HG03280 (cell line): ENCODE data around the gene MKLN1.
"Not testable (repeated sequence)": the region's sequence is repeated elsewhere in the genome, so short reads cannot be mapped to it uniquely, and the experiment has no call there.

Experiments
- ATAC-seq: cut with Tn5 transposase; IDR thresholded peaks from one replicate; pipeline ENCODE4 v1.9.1; 2021; ENCODE audit warnings: mild to moderate bottlenecking, moderate library complexity; ENCODE audit not compliant: unreplicated experiment

The MKLN1 gene

DNA sequence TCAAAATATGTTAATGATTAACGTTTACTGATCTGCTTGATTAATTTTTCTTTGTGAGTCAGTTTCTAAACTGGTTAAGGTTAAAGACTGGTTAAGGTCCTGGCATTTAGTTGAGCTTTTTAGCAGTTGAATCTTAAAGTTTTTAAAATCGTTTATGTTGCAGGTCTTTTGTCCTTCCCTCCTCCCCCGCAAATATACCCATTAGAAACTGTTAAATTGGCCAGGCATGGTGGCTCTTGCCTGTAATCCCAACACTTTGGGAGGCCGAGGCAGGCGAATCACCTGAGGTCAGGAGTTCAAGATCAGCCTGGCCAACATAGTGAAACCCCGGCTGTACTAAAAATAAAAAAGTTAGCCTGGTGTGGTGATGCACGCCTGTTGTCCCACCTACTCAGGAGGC, 127.9 kb downstream of the MKLN1 start:
- no peak for ATAC-seq

DNA sequence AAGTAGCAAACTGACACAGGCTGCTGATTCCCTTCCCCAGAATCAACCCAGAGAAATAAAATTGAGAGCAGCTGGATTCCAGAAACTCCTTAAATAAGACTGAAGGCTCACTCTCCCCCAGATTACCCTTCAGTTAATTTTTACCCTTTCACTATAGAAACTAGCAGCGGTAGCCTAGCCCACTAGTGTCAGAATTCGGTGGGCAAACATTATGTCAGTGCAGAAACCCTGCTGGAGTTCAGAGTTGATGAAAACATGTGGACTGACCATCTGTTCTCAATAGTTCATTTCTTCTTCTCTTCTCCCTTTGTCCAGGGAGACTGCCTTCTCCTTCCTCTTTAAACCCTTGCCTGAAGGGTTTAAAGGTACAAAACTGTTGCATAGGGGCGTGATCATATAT, 128.7 kb downstream of the MKLN1 start:
- no peak for ATAC-seq

DNA sequence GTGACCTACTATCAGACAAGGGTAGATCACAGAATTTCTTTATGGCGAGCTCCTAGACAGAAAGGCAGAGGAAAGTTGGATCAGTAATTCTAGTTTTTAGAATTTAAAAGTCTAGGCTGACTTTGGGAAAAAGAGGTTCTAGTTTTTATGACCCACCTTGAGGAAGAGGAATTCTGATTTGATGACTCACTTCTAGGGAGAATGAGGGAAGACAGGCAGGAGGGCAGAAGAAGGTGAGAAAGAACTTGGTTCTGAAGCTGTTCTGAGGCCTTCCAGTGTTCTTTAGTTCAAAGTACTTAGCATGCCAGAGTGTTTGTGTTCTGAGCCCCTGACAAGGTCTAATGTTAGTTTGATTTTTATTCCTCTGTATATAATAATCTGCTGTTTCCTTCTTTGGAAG, 131.6 kb downstream of the MKLN1 start:
- no peak for ATAC-seq

DNA sequence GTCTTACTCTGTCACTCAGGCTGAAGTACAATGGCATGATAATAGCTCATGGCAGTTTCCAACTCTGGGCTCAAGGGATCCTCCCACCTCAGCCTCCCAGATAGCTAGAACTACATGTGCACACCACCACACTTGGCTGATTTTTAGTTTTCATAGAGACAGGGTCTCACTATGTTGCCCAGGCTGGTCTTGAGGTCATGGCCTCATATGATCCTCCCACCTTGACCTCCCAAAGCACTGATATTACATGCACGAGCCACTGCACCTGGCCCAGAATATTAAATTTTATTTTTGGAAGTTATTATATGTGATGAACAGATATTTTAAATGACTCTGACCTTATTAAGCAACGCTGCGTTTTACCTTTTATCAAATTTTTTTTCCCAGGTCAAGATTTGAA, 134.4 kb downstream of the MKLN1 start:
- no peak for ATAC-seq

DNA sequence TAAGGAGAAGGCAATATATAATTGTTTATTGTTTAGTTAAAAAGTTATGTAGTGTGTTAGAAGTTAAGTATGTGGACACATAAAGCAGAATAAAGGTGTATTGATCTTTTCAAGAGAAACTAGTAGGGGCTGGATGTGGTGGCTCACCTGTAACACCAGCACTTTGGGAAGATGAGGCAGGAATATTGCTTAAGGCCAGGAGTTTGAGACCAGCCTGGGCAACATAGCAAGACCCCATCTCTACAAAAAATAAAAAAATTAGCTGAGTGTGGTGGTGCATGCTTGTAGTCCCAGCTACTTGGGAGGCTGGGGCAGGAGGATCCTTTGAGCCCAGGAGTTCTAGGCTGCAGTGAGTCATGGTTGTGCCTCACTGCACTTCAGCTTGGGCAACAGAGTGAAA, 135.0 kb downstream of the MKLN1 start:
- ATAC-seq = not testable (repeated sequence)

DNA sequence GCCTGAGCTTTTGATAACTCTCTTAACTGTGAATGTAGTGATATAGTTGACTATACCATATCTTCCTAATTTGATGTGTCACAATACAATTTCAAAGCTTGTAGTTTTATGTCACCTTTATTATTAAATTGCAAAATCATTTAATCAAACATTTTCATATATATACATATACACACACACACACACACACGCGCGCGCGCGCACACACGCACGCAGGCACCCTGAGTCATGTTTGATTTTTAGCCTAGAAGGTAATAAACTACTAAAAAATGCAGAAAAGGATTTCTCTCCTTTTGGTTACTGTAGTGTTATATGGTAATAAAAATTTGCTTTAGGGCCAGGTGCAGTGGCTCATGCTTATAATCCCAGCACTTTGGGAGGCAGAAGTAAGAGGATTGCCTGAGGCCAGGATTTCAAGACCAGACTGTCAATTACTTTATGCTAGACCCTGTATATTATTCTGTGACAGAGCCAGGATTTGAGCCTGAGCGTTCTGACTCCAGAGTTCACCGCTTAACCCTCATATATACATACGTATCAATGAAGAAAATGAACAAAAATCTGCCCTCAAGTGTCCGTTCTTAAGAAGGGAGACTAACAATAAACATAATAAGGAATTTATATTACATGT, 139.2 kb downstream of the MKLN1 start:
- ATAC-seq = no peak

DNA sequence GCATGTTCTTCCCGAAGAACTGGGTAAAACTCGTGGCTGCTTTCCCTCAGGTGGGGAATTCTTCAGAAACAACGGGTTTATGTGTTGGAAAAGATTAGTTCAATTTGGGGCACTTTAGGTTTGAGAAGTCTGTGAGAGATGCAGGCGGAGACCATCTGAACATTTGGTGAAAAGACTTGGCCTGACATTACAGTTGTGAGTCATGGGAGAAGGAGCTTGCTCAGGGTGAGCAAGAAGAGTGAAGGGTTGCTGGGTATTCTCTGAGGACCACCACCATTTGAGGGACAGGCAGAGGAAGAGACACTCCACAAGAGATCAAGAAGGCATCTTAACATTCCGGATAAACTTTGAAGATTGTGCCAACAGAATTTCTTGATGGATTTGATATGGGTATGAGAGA, 140.1 kb downstream of the MKLN1 start:
- ATAC-seq = no peak

DNA sequence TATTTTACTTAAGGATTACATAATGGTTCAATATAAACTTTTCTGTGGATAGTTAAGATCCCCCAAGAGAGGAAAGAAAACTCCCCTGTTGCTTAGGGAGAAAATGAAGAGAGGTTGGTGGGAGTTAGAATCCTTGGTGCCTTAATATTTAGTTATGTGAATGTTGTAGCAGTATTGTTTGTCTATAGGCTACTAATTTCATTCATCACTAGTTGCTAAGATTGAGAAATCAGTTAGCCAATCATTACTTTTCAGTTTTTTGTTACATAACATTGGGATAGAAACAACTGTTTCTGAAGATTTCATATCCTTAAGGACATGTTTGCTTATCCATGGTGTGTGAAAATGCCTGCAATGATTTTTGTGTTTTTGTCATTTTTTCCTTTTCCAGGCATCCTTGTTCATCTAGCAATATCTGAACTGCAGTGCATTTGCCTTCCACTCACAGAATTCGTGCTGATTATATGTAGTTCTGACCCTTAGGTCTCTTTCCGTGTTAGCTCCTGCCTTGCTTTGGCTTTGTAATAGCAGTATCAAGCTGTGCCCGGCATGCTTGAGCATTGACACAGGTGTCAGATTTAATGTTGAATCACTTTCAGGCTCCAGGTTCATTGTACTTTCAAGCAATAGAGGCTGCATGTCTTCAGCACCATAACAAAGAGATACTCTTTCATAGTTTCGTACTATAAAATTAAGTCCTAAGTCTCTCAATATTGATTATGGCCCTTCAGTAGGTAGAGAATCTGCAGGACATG, 143.8 kb downstream of the MKLN1 start:
- no peak for ATAC-seq

DNA sequence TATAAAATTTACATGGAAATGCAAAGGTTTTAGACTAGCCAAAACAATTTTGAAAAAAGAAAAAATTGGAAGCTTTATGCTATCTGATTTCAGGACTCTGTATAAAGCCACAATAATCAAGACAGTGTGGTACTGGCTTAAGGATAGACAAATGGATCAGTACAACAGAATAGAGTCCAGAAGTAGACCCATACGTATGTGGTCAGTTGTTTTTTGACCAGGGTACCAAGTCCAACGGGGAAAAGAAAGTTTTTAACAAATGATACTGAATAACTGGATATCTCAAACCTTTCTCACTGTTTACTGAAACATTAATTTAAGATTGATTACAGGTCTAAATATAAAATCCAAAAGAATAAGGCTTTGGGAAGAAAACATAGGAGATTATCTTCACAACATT, 149.1 kb downstream of the MKLN1 start:
- ATAC-seq = no peak

DNA sequence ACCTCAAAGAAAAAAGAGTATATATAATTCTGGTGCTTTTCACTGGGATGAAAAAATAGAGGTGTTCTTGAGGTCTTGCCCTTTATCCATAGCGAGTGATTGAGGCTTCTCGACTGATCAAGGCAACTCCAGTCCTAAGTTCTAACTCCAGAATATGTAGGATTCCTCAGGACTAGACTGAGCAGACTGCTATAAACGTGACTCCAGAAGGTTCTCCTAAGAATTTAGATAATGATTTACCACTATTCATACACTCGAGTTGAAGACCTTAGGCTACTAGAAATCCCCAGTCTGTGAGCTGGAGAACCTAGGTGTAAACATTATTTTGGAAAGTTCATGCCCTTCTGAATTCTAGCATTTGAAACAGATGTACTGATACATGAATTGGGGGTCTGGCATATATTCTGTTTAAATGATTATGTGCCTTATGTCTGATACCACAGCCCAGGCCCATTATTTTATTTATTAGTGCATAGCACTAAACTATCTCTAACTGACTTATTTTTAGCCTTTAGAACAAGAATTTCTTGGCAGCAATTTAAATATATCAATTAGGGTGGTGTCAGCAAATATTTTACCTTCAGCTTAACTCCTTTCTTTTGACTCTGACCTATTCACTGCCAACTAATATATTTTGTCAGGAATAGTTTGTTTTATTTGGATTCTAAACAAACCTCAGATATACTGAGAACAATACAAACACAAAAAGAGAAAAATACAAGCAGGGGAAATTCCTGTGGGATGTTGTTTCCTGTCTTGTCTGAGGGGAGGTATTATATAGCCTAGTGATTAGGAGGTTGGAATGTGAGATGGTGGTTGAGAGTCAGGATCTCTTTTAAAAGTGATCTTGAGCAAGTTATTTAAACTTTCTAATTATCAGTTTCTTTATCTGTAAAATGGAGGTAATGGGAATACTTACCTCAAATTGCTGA, 153.0 kb downstream of the MKLN1 start:
- no peak for ATAC-seq

DNA sequence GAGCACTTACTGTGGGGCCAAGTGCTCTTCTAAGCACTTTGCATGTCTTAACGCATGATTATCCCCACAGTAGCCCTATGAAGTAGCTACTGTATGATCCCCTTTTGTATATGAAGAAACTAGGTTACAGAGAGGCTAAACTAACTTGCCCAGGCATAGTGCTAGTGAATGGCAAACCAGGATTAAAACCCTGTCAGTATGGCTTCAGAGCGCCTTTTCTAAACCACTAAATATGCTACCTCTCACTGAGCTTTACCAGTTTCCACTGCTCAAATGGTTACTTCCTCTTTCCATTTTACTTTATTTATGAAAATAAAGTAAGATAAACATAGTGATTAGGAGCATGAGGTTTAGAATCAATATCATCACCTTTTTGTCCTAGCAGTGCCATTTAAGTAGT, 155.1 kb downstream of the MKLN1 start:
- no peak for ATAC-seq

DNA sequence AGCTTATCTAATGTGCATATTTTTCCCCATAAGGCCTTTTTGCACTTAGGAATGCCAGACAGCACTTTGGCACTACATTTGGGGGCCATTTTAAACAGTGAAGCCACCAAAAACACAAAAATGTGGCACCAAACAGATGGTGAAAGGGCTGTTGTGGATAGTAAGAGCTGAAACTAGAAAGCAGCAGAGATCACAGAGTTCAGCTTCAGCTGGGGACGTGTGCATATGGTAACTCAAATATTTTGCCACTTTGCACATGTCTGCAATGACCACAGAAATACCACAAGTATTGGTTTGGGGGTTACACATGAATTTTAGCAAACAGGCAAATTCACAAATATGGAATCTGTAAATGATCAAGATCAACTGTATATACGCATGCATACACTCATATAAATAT, 155.9 kb downstream of the MKLN1 start:
- peak; percentile 61 for ATAC-seq

DNA sequence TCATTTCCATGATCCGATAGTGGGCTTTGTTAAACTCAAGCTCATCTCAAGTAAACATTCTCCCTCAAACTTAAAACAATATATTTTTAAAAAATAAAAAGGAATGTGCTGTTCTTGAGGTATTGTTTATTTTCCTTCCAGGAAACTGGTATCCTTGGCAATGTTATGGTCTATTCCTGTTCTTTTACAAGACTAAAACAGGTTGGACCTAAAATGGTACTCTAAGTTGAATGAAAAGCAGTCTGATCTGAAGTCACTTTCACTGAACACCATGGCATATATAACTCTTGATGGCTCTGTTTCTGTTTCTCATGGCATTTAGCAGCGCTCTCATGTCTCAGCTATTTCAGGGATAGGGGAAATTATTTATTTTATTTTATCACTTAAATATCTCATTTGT, 158.7 kb downstream of the MKLN1 start:
- no peak for ATAC-seq

DNA sequence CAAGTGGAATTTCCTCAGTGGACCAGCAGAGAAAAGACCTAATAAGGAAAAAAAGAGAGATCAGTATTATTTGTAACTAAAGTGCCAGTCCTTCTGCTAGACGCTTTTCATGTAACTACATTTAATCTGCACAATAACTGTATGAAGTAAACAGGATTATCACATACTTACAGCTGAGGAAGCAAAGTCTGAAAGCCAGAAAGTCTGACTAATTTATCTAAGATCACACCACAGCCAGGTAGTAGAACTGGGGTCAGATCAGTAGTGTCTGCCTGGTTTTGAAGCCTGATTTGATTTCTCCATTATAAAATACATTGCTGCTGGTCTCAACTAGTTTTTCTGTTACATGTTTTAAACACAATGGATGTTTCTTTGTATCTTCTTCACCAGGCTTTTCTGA, 159.5 kb downstream of the MKLN1 start:
- ATAC-seq = no peak

DNA sequence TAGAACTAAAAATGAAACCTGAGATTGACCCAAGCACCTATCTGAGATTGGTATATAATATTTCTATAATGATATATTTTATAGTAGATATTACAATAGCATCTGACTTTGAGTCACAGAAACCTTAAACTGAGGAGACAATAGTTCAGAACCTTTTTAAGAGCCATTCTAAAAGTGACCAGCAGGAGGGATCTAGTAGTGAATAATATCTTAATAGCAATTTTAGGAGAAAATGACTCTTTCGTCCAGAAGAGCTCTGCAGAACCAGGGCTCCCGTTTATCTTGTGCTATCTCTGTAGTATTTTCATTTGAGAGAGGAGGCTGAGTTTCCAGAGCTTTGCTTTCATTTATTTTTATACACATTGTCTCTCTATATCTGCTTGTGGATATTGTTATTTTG, 160.7 kb downstream of the MKLN1 start:
- ATAC-seq = no peak

DNA sequence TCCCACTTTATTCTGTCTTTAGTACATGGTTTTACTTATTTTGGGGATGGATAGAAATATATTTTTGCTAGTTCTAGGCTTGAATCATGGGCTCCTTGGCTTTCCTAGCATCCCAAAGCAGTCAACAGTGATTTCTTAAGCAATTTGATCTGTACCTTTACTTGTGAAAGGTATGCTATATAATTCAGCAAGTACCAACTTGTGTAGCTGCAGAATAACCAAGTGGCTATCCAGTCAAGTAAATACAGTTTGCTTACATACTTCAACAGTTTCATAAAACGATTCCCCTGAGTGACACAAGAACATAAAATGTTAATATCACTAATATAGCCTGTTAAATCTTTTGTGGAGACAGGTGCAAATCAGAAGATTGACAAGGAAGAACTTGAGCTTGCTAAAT, 161.5 kb downstream of the MKLN1 start:
- no peak for ATAC-seq

DNA sequence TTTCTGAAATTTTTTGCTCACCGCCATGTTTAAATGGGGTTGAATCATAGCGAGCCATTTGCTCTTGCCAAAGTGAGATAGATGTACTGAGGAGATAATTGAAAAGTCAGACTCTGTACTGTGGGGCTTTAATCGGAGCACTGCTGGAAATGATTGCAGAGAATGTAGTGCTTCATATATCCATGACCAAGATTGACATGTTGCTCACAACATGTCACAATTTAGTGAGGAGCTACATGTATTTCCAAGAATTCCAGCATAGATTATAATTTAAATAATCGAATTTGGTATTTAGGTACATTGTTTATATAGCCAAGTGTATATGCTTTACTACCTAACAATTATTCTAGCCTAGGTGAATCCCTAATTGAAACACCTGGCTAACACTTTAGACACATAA, 162.2 kb downstream of the MKLN1 start:
- ATAC-seq = no peak

DNA sequence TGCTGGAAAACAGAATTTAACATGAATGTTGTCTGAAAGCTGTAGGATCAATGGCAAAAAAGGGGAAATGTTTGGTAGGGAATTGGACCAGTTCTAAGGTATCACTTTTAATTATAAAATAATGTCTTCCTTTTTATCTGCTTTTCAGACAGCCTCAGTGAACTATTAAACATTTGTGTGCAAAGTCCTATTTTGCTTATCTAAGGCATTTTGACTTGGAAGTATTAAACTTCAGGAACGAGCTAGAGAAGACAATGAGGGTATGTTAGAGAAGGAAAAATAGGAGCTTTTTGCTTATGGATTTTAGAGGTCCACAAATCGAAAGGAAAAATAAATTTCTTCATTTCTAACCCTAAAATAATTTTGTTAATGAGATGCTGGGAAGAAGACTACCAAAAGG, 165.4 kb downstream of the MKLN1 start:
- ATAC-seq = no peak

DNA sequence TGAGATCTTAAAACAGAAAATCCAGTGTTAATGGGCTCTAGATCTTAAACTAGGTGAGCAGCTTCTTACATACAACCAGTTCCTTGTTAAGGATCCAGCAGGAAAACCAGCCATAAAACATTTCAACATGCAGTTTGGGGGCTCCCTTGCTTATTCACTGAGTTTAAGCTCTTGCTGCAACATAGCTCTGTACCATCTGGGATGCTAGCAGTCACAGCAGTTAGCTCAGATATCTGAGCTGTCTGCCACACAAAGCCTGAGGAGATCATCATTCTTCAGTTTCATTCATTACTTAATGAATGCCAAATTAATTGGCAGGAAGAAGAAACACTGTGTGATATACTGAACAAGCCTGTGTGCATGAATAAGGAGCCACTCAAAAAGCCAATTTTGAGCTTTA, 165.9 kb downstream of the MKLN1 start:
- ATAC-seq = no peak

DNA sequence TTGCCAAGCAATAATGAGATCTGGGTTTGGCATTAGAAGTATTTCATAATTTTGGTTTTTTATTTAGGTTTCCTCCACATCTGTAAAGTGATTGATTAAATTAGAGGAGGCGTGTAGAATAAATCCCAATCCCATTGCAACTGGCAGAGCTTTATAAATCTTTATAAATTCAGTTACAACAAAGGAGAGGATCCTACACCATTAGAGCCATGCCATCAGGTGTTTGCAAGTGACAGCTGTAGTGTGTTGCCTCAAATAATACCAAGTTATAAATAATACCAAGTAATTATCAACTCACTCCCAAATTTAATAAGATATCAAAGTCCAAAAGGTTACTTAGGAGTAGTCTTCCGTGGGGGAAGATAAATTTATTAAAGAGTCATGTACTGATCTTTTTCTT, 166.5 kb downstream of the MKLN1 start:
- ATAC-seq = no peak

DNA sequence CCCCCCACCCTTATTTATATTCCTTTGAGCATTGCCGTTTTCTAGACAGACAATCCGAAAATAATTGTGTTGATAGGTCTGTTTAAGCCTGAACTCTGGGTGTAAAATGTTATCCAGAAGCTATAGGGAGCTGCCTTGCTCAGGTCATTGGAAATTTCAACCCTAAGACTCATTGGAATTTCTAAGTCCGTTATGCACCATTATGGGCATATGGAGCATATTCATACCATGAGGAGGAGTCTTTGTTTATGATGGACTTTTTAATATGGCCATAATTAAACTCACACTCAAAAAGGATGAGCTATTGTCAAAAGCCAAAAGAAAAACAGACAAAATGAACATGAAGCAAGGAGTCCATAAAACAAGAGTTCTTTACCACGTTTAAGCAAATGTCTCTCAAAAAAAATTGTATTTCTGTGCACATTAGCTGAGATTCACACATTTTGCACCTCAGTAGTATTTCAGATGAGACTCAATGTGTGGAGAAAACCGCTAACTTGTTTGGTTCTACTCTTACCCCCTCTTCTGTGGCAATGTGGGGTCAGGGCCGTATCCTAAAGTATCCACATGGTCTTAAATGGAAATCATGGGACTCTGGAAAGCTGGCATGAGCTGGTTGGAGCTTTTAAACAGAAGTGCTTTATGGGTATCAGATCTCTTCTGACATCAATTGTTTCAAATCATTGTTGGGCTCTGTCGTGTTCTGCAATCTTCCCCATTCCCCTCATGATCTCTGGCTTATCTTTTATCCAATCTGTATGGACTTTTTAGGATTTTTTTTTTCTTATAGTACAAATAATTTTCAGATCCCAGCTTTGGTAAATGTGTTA, 168.2 kb downstream of the MKLN1 start:
- no peak for ATAC-seq
